SK-N-SH (cell line): ENCODE measurements around the gene TMOD4. TPM values are rescaled to one million over a fixed set of nuclear protein-coding genes. Genes with fewer than 3 reads are reported as not detected.
A peak's percentile ranks its signal among the peaks of the same experiment; 100 is the strongest.
"Not testable (repeated sequence)": the region's sequence is repeated elsewhere in the genome, so short reads cannot be mapped to it uniquely, and the experiment has no call there.

Experiments
- CTCF ChIA-PET: fragments of 300-600, 350-600 bp; formaldehyde crosslinking; extraction: SDS; loops from one replicate; lab custom pipeline; 2021; lab: Yijun Ruan, JAX
- POLR2A ChIA-PET: fragments of 350-600 bp; sonication (Branson Sonifier 250); formaldehyde crosslinking; extraction: SDS; loops from one replicate; lab custom pipeline; 2020; ENCODE audit warnings: antibody characterized with exemption, inconsistent platforms; lab: Yijun Ruan, JAX
- DNase-seq: peaks from one replicate; pipeline ENCODE4 v3.0.0; 2012
- H2AFZ ChIP-seq: fragments of 200-600 bp; sonication (generic); 2 replicates; pipeline ENCODE4 v1.8.1; 2016; ENCODE audit warnings: antibody characterized with exemption, mild to moderate bottlenecking, low read depth
- H3F3A ChIP-seq: fragments of 200-600 bp; sonication (generic); replicated peaks from 2 replicates; pipeline ENCODE3; 2016; ENCODE audit warnings: antibody characterized with exemption, mild to moderate bottlenecking; ENCODE audit not compliant: insufficient read depth
- H3K27ac ChIP-seq, 2 experiments: fragments of 200-500 bp in 1 of 2; fragments of 200-600 bp in 1 of 2; sonication (Bioruptor generic) in 1 of 2; sonication (generic), shearing (Covaris generic) in 1 of 2; 2 replicates each; pipeline versions ENCODE4 v1.5.1 to v1.6.1; 2014 to 2016; ENCODE audit warnings: low read depth in 2 of 2, inconsistent platforms in 1 of 2, low read length in 1 of 2, mild to moderate bottlenecking in 1 of 2, mixed read lengths in 1 of 2
- H3K27me3 ChIP-seq: fragments of 200-600 bp; sonication (generic), shearing (Covaris generic); 2 replicates; pipeline ENCODE4 v1.6.1; 2016; ENCODE audit warnings: mixed run types; ENCODE audit not compliant: insufficient read depth
- H3K36me3 ChIP-seq, 2 experiments: fragments of 200-500 bp in 1 of 2; fragments of 200-600 bp in 1 of 2; sonication (Bioruptor generic) in 1 of 2; sonication (generic) in 1 of 2; replicated peaks in 1 of 2; 2 replicates each; pipeline versions ENCODE3 to v1.5.1; 2014 to 2016; ENCODE audit warnings: low read length in 1 of 2, mild to moderate bottlenecking in 1 of 2; ENCODE audit not compliant: insufficient read depth in 2 of 2, control insufficient read depth in 1 of 2
- H3K4me1 ChIP-seq, 2 experiments: fragments of 200-500 bp in 1 of 2; fragments of 200-600 bp in 1 of 2; sonication (Bioruptor generic) in 1 of 2; sonication (generic), shearing (Covaris generic) in 1 of 2; 2 replicates each; pipeline versions ENCODE4 v1.5.1 to v1.6.1; 2014 to 2016; ENCODE audit warnings: low read depth in 1 of 2, low read length in 1 of 2, mixed run types in 1 of 2; ENCODE audit not compliant: insufficient read depth in 2 of 2, control insufficient read depth in 1 of 2
- H3K4me2 ChIP-seq: fragments of 200-600 bp; sonication (generic), shearing (Covaris generic); 2 replicates; pipeline ENCODE4 v1.6.1; 2017; ENCODE audit warnings: mixed run types
- H3K4me3 ChIP-seq, 2 experiments: fragments of 200-500 bp in 1 of 2; fragments of 200-600 bp in 1 of 2; sonication (Bioruptor generic) in 1 of 2; sonication (generic), shearing (Covaris generic) in 1 of 2; 2 replicates each; pipeline versions ENCODE4 v1.5.1 to v1.8.1; 2014 to 2016; ENCODE audit warnings: low read depth in 2 of 2, inconsistent platforms in 1 of 2, low read length in 1 of 2, mild to moderate bottlenecking in 1 of 2, mixed read lengths in 1 of 2, moderate library complexity in 1 of 2
- H3K79me2 ChIP-seq: fragments of 200-600 bp; sonication (generic); 2 replicates; pipeline ENCODE4 v1.8.1; 2017; ENCODE audit warnings: mild to moderate bottlenecking; ENCODE audit not compliant: insufficient read depth
- H3K9ac ChIP-seq: fragments of 200-600 bp; sonication (generic); 2 replicates; pipeline ENCODE4 v1.6.1; 2017; ENCODE audit warnings: mixed run types
- H3K9me2 ChIP-seq: fragments of 200-600 bp; sonication (generic); 2 replicates; pipeline ENCODE4 v1.6.1; 2017; ENCODE audit warnings: mixed run types
- H3K9me3 ChIP-seq: fragments of 200-600 bp; sonication (generic); 2 replicates; pipeline ENCODE4 v1.6.1; 2017; ENCODE audit warnings: mixed run types, mild to moderate bottlenecking, moderate library complexity
- H4K20me1 ChIP-seq: fragments of 200-600 bp; sonication (generic); 2 replicates; pipeline ENCODE4 v1.6.1; 2017; ENCODE audit warnings: mild to moderate bottlenecking, mixed run types; ENCODE audit not compliant: insufficient read depth
- CTCF ChIP-seq: fragments of 200-600 bp; sonication (generic); IDR thresholded peaks from 2 replicates; pipeline ENCODE4 v1.6.1; 2017; ENCODE audit warnings: antibody characterized with exemption, mild to moderate bottlenecking, moderate library complexity
- GABPA ChIP-seq: IDR thresholded peaks from 2 replicates; pipeline ENCODE4 v1.4.0; 2012; ENCODE audit warnings: low read depth, mild to moderate bottlenecking
- GATA2 ChIP-seq: sonication (generic); formaldehyde crosslinking; IDR thresholded peaks from 2 replicates; pipeline ENCODE4 v1.5.0; 2020; ENCODE audit warnings: mild to moderate bottlenecking, missing genetic modification reagents
- RAD21 ChIP-seq: IDR thresholded peaks from 2 replicates; pipeline ENCODE4 v1.6.1; 2012; ENCODE audit warnings: mild to moderate bottlenecking, low read length
- SIN3A ChIP-seq: IDR thresholded peaks from 2 replicates; pipeline ENCODE4 v1.6.1; 2012; ENCODE audit warnings: low read depth, mild to moderate bottlenecking, low read length, moderate library complexity, borderline replicate concordance
- TEAD4 ChIP-seq: IDR thresholded peaks from 2 replicates; pipeline ENCODE4 v1.4.0; 2012; ENCODE audit warnings: mild to moderate bottlenecking, borderline replicate concordance; ENCODE audit not compliant: insufficient read depth
- YY1 ChIP-seq: IDR thresholded peaks from 2 replicates; pipeline ENCODE4 v1.4.0; 2012; ENCODE audit warnings: low read depth, mild to moderate bottlenecking
- ZBTB33 ChIP-seq: IDR thresholded peaks from 2 replicates; pipeline ENCODE4 v1.4.0; 2012; ENCODE audit warnings: low read depth, borderline replicate concordance
- WGBS: methylation state at CpG from one replicate; pipeline ENCODE4 v1.1.6; 2017; ENCODE audit warnings: low lambda C conversion rate; 5-methylcytosine and 5-hydroxymethylcytosine counted together
- polyA plus RNA-seq, 3 experiments: library from polyadenylated mRNA; depleted of rRNA; stranded (reverse); fragments of >200 nt; gene quantifications; 2 replicates each; pipeline ENCODE4 v1.2.3, GENCODE V29; 2012
- TF ChIP-seq, protein P1 (sequence below): fragments of 150-350 bp; IDR thresholded peaks from 2 replicates; pipeline ENCODE4 v1.6.1; 2017; ENCODE audit warnings: antibody characterized with exemption, low read length, low read depth, borderline replicate concordance
- TF ChIP-seq, protein P2 (sequence below): IDR thresholded peaks from 2 replicates; pipeline ENCODE4 v1.4.0; 2012; ENCODE audit warnings: low read depth

Gene TMOD4
- polyA plus RNA-seq, 1 of the 3 experiments (the other 2 are of a cell fraction) = 0.59 TPM

GRCh38 chr1:151211972-151212705 lies 36.4 kb upstream of the TMOD4 start (continued):
- no peak for TF ChIP-seq ZBTB33
- TF ChIP-seq CTCF = no peak
- TF ChIP-seq GABPA = no peak
- TF ChIP-seq GATA2 (CRISPR knock-in tag) = no peak

DNA sequence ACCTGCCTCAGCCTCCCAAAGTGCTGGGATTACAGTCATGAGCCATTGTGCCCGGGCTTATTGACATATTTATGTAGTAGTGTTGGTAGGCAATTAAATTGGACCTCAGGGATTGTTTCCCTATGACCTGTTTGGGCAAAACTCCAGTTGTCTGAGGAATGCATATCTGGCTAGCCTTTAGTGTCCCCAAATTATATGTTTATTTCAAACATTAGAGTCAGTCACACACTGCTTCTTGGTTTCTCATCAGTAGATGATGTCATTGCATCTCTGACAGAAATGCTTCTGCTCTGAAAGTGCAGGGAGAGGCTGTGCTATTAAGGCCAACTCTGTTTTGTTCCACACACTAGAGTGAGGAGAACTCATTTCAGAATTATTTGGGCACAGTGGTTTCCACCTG lies 35.0 kb upstream of the TMOD4 start:
- Histone ChIP-seq H2AFZ (no peak overlapping the region), H3K36me3 (peaks cover 4 to 60% of the 10 kb centered on the region in 2 experiments), H3K9me2 (no peaks in the 10 kb centered on the region), H4K20me1 (peaks cover 76% of the 10 kb centered on the region), H3K27ac (0 out of 4 replicates have a peak overlapping the region, but pooled peaks of 1 of the 2 experiments have one; percentile 13), H3K27me3 (no peaks in the 10 kb centered on the region), H3F3A (peaks cover 21% of the 10 kb centered on the region), H3K4me2 (no peak overlapping the region), H3K9ac (no peak overlapping the region), H3K79me2 (peaks cover 100% of the 10 kb centered on the region), H3K4me1 (no peaks in the 10 kb centered on the region), H3K4me3 (no peak overlapping the region), H3K9me3 (no peaks in the 10 kb centered on the region)
- WGBS = 100% methylated on average over 1 of the region's 1 CpG
- POLR2A ChIA-PET = no interaction called here
- CTCF ChIA-PET = no interaction called here
- TF ChIP-seq TEAD4 (no peak), GATA2 (CRISPR knock-in tag) (no peak), SIN3A (no peak), RAD21 (no peak), YY1 (no peak)
- TF ChIP-seq, protein P1, sequence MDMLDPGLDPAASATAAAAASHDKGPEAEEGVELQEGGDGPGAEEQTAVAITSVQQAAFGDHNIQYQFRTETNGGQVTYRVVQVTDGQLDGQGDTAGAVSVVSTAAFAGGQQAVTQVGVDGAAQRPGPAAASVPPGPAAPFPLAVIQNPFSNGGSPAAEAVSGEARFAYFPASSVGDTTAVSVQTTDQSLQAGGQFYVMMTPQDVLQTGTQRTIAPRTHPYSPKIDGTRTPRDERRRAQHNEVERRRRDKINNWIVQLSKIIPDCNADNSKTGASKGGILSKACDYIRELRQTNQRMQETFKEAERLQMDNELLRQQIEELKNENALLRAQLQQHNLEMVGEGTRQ = no peak
- TF ChIP-seq, protein P2, sequence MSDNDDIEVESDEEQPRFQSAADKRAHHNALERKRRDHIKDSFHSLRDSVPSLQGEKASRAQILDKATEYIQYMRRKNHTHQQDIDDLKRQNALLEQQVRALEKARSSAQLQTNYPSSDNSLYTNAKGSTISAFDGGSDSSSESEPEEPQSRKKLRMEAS = no peak
- DNase-seq = no peak

GRCh38 chr1:151205381-151205965 lies 29.7 kb upstream of the TMOD4 start:
- Histone ChIP-seq H3K4me1 (peaks cover 0 to 15% of the 10 kb centered on the region in 2 experiments; a peak in 2 of 4 replicates), H3K36me3 (peaks cover 17 to 79% of the 10 kb centered on the region in 2 experiments), H3K79me2 (peaks cover 100% of the 10 kb centered on the region), H4K20me1 (peaks cover 90% of the 10 kb centered on the region), H3F3A (peaks cover 22% of the 10 kb centered on the region)
- H3K9ac ChIP-seq, H3K27ac ChIP-seq, H3K9me2 ChIP-seq, H3K4me3 ChIP-seq, H2AFZ ChIP-seq, H3K9me3 ChIP-seq, POLR2A ChIA-PET, H3K27me3 ChIP-seq, DNase-seq, H3K4me2 ChIP-seq: not testable (repeated sequence)
- WGBS = 95% methylated on average over 12 of the region's 12 CpGs
- CTCF ChIA-PET = interaction anchor here (1.0 kb wide), 1 partner anchor 10 kb away, joined by 3 read pairs; no protein-coding TSS in a partner anchor
